Measurements from ENCODE around the gene RNPEP.
"Not testable (repeated sequence)": the region's sequence is repeated elsewhere in the genome, so short reads cannot be mapped to it uniquely, and the experiment has no call there.

Gene RNPEP

GRCh38 chr1:201962382-201962781, 20.1 kb upstream of the RNPEP start:
- not testable (repeated sequence) for DNase-seq

DNA sequence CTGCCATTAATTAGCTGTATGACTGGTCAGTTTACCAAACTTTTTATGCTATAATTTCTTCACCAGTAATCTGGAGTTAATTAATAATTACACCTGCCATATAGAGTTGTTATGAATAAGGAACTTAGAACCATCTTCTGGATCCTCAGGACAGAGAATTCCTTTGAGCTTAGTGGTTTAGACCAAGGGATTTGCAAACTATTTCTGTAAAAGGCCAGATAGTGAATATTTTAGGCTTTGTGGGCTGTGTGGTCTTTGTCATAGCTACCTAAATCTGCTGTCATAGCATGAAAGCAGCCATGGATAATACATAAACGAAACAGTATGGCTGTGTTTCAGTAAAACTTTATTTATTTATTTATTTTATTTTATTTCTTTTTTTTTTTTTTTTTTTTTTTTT, 18.2 kb upstream of the RNPEP start:
- DNase-seq: no peak

DNA sequence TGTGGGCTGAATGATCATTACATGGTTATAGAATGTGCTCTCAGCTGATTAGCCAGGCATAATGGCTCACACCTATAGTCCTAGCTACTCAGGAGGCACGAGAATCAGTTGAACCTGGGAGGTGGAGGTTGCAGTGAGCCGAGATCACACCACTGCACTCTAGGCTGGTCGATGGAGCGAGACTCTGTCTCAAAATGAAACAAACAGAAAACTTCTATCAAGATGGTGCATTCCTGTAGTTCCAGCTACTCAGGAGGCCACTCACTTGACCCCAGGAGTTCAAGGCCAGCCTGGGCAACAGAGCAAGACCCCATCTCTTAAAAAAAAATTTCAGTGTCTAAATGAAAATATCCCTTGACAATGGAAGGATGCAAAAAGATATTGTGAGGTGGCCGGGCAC, 16.3 kb upstream of the RNPEP start:
- DNase-seq: no peak

- no peak for DNase-seq
These were observed 14.1 kb upstream of the RNPEP start for GRCh38 chr1:201968202-201968925.

- DNase-seq: no peak
These were observed 11.9 kb upstream of the RNPEP start for GRCh38 chr1:201970334-201971159.

DNA sequence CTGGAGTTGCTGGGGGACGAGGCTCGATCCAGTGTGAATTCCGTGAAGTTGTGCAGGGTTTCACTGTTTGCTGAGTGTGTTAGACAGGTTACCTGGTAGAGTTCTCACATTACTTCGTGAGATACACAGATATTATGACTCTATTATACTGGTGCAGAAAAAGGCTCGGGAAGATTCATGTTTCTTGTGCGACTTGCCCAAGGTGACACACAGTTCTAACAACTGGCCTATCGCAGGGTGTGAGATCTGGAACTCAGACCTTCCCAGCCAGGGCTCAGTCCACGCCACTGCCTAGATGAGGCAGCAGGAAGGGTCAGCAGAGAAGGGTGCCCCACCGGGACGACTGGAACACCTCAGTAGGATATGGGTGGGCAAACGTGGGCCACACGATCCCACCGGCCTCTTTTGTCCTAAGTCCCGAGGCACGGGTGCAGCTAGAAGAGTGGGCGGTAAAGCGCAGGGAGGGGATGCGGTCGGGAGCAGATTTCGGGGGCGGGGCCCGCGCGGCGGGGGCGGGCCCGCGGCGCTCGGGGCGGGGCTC, 296 bp upstream of the RNPEP start:
- DNase-seq: peak; percentile 86

DNA sequence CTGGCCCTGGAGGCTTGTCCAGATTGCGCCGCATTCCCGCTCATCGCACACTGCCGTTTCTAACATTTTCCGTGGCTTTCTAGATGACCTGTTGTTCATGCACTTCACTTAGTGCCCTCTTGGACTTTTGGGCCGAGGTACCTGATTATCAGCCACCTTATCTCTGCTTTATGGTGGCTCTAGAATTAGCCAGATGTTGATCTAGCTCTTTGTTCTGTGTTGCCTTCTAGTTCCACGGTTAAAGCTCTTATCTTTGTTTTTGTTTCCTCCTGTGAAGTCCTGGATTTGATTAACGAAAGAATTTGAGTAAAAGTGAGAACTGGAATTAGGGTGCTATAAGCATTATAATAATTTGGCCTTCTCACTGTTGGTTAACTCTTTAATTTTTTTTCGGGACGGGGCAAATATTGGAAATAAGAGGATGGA, 945 bp downstream of the RNPEP start:
- DNase-seq: no peak

GRCh38 chr1:201984446-201984845, 2.0 kb downstream of the RNPEP start:
- no peak for DNase-seq

DNA sequence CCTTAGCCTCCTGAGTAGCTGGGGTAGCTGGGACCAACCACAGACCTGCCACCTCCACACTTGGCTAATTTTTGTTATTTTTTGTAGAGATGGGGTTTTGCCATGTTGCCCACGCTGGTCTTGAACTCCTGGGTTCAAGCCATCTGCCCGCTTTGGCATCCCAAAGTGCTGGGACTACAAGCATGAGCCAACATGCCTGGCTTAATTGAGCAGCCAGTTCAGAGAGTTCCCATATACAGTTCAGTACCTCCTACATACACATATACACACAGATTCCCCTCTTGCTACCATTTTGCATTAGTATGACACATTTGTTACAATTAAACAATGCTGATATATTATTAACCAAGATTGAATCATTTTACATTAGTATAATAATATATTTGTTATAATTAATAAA, 2.9 kb downstream of the RNPEP start:
- no peak for DNase-seq

- DNase-seq: no peak
These were observed 6.2 kb downstream of the RNPEP start for GRCh38 chr1:201988601-201989000.

DNA sequence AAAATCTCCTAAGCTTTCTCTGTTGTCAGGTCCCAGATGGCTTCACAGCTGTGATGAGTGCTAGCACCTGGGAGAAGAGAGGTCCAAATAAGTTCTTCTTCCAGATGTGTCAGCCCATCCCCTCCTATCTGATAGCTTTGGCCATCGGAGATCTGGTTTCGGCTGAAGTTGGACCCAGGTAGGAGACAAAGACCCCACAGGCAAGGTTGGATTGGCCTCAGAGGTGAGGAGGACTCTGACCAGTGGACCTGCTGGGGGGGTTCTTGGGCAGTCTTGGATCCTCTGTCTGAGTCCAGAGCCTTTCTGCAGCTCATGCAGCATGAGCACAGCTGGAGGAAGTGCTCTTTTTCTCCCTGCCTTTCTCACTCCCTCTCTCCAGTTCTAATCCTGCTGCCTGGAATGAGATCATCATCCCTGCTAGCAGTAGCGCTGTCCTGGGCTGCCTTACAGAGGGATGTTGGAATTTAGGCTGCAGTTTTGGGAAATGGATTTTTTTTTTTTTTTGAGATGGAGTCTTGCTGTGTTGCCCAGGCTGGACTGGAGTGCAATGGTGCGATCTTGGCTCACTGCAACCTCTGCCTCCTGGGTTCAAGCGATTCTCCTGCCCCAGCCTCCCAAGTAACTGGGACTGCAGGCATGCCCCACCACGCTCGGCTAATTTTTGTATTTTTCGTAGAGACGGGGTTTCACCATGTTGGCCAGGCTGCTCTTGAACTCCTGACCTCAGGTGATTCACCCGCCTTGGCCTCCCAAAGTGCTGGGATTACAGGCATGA, 7.1 kb downstream of the RNPEP start:
- no peak for DNase-seq

GRCh38 chr1:201990427-201990826, 8.0 kb downstream of the RNPEP start:
- DNase-seq: no peak

GRCh38 chr1:201999625-202000238, 17.3 kb downstream of the RNPEP start:
- no peak for DNase-seq

GRCh38 chr1:202002507-202002906, 20.1 kb downstream of the RNPEP start:
- no peak for DNase-seq

DNA sequence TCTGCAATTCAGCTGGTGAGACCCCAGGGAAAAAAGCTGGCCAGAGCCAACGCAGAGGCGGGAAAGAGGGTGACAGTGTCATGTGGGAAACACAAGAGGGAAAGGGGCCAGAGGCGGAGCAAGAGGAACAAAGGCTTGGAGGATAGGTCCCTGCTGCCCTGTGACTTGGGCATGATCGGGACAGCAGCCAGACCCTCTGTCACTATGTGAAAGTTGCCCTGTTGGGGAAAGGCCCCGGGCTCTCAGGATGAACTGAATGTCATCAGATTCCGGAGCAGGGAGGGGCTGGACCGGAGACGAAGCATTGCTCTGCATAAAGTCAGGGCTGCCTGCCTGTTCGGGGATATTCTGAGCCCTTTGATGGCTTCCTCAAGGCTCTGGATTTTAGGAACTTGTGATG, 22.3 kb downstream of the RNPEP start:
- no peak for DNase-seq

- no peak for DNase-seq
These were observed 23.5 kb downstream of the RNPEP start for GRCh38 chr1:202005958-202006357.

DNA sequence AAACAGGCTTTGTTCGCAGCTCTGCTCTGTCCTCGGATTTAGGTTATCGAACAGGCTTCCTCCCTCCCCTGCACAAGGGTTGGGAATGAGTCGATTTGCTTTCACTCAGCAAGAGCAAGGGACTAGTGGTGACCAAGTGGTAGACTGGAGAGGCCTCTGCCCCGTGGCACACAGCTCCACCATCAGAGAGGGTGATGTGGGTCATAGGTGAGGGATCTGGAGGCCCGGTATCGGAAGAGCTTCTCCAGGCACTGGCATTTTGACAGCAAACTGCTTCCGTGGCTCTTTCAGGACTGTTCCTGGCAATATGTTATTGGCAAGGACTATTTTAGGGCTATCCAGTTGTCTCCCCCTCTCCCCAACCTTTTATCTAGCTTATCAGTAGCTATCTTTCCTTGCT, 24.9 kb downstream of the RNPEP start:
- no peak for DNase-seq

DNA sequence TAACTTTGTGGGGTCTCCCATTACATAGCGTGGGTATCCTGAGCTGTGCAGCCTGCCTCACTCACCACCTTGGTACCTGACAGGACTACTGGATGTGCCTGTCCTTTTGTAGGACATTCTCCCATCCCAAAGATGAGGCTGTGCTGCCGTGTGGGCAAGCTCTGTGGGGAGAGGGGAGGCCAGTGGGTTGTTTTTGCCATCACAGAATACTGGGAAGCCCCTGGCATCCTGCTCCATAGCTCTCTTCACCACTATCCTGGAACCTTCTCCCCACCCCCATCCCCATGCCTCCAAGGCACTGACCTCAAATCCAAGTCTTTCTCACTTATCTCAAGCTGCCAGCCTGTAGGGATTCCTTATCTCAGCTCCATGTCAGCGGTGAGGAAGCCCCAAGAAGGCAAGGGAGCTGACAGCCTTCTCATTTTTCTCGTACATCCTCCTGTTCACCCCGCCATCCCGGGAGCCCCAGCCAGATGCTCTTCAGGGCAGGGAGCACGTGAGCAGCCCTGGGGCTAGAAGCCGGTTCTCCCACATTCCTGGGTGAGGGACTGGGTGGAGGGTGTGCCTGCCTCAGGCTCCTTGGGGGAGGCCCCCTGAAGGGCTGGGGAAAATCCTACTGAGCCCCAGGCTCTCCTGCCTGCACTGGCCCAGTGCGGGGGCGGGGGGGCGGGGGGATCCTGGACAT, 25.5 kb downstream of the RNPEP start:
- DNase-seq: no peak

DNA sequence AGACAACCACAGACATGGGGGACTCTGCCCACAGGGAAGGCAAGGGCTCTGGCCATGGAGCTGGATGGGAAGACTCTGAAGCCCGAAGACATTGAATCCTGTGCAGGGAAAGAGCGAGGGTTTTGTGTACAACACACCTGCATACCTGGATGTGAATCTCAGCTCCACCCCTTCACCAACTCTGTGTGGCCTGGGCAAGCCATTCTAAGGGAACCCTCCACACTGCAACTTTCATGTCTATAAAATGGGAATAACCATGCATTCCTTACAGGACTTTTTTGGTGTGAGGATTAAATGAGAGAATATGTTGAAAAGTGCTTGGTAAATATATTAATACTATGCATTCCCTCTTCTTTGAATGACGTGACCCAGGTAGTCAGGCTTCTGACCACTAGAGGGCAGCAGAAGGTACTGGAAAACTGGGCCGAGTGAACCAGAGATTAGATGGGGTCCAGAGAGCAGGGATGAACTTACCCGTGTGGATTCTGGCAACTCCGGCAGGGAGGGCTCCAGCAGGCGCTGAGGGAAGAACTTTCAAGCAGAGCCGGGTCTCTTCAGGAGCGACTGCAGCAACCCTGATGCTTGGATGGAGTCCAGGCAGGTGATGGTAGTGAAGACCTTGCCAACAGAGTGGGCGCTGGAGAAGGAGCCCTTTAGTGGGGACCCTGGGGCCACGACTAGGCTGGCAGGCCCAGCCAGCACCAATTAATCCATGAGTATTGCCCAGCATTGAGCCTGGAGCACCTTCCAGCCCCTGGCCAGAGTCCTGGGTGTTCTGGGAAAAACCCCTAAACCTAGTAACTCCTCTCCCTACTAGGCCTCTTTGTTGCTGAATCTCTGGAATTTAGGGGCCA, 27.1 kb downstream of the RNPEP start:
- DNase-seq: peak; percentile 81

DNA sequence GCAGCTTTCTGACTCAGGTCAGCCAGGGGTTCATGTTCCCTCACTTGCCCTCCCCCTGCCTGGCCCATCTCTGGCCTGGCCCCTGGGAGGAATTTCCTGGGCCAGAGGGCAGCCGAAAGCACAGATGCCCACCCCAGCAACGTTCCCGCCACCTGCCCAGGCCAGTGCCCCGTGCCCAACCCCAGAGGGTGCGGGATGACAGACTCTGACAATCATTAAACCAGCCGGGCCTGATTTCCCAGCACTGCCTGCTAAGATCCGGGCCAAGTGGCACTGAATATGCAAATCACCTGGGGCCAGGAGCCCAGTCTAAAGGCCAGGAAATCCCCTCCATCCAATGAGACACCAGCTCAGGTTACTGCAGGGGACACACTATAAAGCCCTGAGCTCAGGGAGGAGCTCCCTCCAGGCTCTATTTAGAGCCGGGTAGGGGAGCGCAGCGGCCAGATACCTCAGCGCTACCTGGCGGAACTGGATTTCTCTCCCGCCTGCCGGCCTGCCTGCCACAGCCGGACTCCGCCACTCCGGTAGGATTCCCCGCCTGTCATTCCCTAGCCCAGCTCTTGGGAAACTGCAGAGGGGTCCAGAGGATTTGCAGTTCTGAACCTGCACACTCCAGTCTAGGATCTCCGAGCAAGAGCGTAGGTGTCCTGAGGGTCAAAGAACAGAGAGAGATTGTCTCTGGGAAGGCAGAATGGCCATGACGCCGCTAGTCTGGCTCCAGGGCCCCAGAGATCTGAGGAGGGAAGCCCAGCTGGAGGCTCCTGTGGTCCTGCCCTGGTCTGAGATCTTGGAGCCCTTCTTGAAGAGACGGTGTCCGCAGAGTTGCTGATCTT, 27.9 kb downstream of the RNPEP start, which contains the start of gene ELF3:
Gene ELF3 (plus strand): TSS at position 408 of the 836 bp plus-strand sequence. CDS start 550 bp downstream, outside the sequence.
- no peak for DNase-seq

All from right forelimb (tissue), 1 donor.